ENCODE results near the gene CNTRL. TPM values are rescaled to one million over a fixed set of nuclear protein-coding genes. Genes with fewer than 3 reads are reported as not detected.
"Not testable (repeated sequence)": the region's sequence is repeated elsewhere in the genome, so short reads cannot be mapped to it uniquely, and the experiment has no call there.

CNTRL gene
- total and polyA plus RNA-seq, 2 of the 8 experiments (the other 6 are each of a cell fraction or from before 2014, with no cell fraction given): 5.1 to 13.9 TPM

DNA sequence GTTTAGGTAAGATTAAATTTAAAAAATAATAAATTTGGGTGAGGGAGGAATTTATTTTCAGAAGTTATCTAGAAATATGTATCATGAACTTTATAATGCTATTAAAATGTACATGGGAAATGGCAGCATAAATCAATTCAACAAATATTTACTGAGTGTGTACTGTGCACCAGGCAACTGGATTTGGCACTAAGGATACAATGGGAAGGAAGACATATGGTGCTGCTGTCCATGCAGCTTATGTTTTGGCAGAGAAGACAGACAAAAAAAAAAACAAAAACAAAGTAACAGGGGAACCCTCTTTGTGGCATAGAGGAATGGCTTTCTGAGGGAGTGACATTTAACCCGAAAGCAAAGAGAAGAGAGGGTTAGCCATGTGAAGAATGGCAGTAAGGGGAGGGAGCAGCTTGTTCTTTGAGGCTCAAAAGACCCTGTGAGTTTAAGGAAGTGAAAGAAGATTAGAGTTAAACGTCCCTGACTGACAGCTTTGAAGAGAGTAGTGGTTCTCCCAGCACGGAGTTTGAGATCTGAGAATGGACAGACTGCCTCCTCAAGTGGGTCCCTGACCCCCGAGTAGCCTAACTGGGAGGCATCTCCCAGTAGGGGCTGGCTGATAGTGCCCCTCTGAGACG lies 23.9 kb downstream of the CNTRL start (continued):
- TF ChIP-seq FOSL1 (IDR thresholded peaks at IDR 0.05; ENCODE audit: insufficient read depth, low read depth, low read length): no peak
- TF ChIP-seq CTBP2 (IDR thresholded peaks at IDR 0.05; ENCODE audit: borderline replicate concordance, insufficient read depth, insufficient read length, low read length): no peak
- TF ChIP-seq YY1 (IDR thresholded peaks at IDR 0.05; ENCODE audit: low read depth, low read length): no peak
- no peak for TF ChIP-seq TAF7 (optimal IDR thresholded peaks at IDR 0.05; ENCODE audit: borderline replicate concordance, low read depth, low read length)

GRCh38 chr9:121104054-121104453 lies 29.3 kb downstream of the CNTRL start:
- H3K14ac ChIP-seq (ENCODE audit: insufficient read length); H3K27me3 ChIP-seq (replicated peaks in 1 of 4; ENCODE audit: control insufficient read depth in 3 of 4, extremely low read depth in 1 of 4, insufficient read depth in 3 of 4, low read length in 3 of 4); H3K56ac ChIP-seq (replicated peaks; ENCODE audit: insufficient read length, low read depth, low read length); H3K4me1 ChIP-seq (replicated peaks in 1 of 4; ENCODE audit: control insufficient read depth in 3 of 4, insufficient read depth in 4 of 4, low read length in 3 of 4); H3K27ac ChIP-seq (ENCODE audit: low read depth, low read length); H4K5ac ChIP-seq (ENCODE audit: insufficient read length, low read depth, low read length); FAIRE-seq; H3K18ac ChIP-seq (ENCODE audit: extremely low read depth, low read length); H3K4me2 ChIP-seq (ENCODE audit: insufficient read depth in 1 of 2, low read depth in 2 of 2, low read length in 2 of 2); H2BK15ac ChIP-seq (ENCODE audit: low read length); DNase-seq (ENCODE audit: low read depth in 1 of 2, low spot score in 2 of 2); H3K23ac ChIP-seq (ENCODE audit: insufficient read length); H3K4ac ChIP-seq (replicated peaks; ENCODE audit: insufficient read length, low read depth, low read length); H3K9me3 ChIP-seq (ENCODE audit: insufficient read depth in 2 of 2, low read depth in 1 of 2, low read length in 1 of 2); H2AK5ac ChIP-seq (ENCODE audit: low read depth, low read length); POLR2A ChIA-PET (ENCODE audit: partially characterized antibody); H3K79me1 ChIP-seq (ENCODE audit: low read depth, low read length); H3K36me3 ChIP-seq (ENCODE audit: control insufficient read depth in 2 of 4, insufficient read depth in 4 of 4, low read length in 3 of 4); H4K8ac ChIP-seq (ENCODE audit: extremely low read depth, insufficient read depth, low read length); H4K20me1 ChIP-seq (replicated peaks in 1 of 2; ENCODE audit: control insufficient read depth in 1 of 2, insufficient read depth in 2 of 2, low read length in 2 of 2); H3K9ac ChIP-seq (replicated peaks in 1 of 4; ENCODE audit: extremely low read depth in 1 of 4, low read depth in 3 of 4, low read length in 3 of 4); H2BK20ac ChIP-seq (ENCODE audit: low read length); H2BK120ac ChIP-seq (replicated peaks; ENCODE audit: low read depth, low read length); H3K79me2 ChIP-seq (ENCODE audit: control insufficient read depth in 1 of 2, insufficient read depth in 2 of 2, low read length in 2 of 2); H4K91ac ChIP-seq (replicated peaks; ENCODE audit: insufficient read length, low read length); H2BK5ac ChIP-seq (ENCODE audit: low read depth, low read length); H3K4me3 ChIP-seq (ENCODE audit: extremely low read depth in 1 of 4, insufficient read depth in 2 of 4, low read depth in 3 of 4, low read length in 4 of 4); H2AFZ ChIP-seq (ENCODE audit: low read length); H2BK12ac ChIP-seq (ENCODE audit: low read depth, low read length); H3K23me2 ChIP-seq (ENCODE audit: low read depth, low read length); CTCF ChIA-PET (ENCODE audit: partially characterized antibody): not testable (repeated sequence)
- WGBS, 2 experiments (ENCODE audit: extremely low coverage in 1 of 2, insufficient coverage in 1 of 2, insufficient read length in 1 of 2, insufficient replicate concordance in 2 of 2, low coverage in 1 of 2, low lambda C conversion rate in 2 of 2, missing lambda C conversion rate in 1 of 2): 85% methylated on average over 5 of the region's 5 CpGs; no CpG with 5 or more reads in 1 of the 2 experiments
